Keratinocyte (primary cell): Measurements from ENCODE around the gene TIGIT. TPM values are rescaled to one million over a fixed set of nuclear protein-coding genes. Genes with fewer than 3 reads are reported as not detected.

Experiments
- DNase-seq: peaks from one replicate; pipeline ENCODE4 v3.0.0-alpha.2; 2011; ENCODE audit warnings: low read depth, missing footprints, low spot score
- FAIRE-seq: peaks from 2 replicates; lab custom pipeline; 2011; peaks lifted over from hg19 to GRCh38; lab: Jason Lieb, UNC
- H2AFZ ChIP-seq: 2 replicates; pipeline ENCODE4 v1.6.0; 2012; ENCODE audit warnings: low read length, control low read depth, inconsistent platforms; ENCODE audit not compliant: control insufficient read depth
- H3K27ac ChIP-seq: 2 replicates; pipeline ENCODE4 v1.5.1; 2011; ENCODE audit warnings: low read length; ENCODE audit not compliant: control insufficient read depth, insufficient read depth
- H3K27me3 ChIP-seq: 3 replicates; pipeline ENCODE4 v1.6.0; 2011; ENCODE audit warnings: low read length; ENCODE audit not compliant: control insufficient read depth, insufficient read depth; ENCODE audit errors: extremely low read depth
- H3K36me3 ChIP-seq, 2 experiments: 2 replicates in 1 of 2; 3 replicates in 1 of 2; pipeline ENCODE4 v1.5.1; 2011; ENCODE audit warnings: low read length in 2 of 2, mild to moderate bottlenecking in 1 of 2; ENCODE audit not compliant: control insufficient read depth in 2 of 2, insufficient read depth in 2 of 2; ENCODE audit errors: extremely low read depth in 1 of 2
- H3K4me1 ChIP-seq: 3 replicates; pipeline ENCODE4 v1.5.1; 2011; ENCODE audit warnings: low read length; ENCODE audit not compliant: control insufficient read depth, insufficient read depth; ENCODE audit errors: extremely low read depth
- H3K4me2 ChIP-seq: 3 replicates; pipeline ENCODE4 v1.6.0; 2011; ENCODE audit warnings: low read depth, low read length; ENCODE audit not compliant: control insufficient read depth, insufficient read depth; ENCODE audit errors: extremely low read depth
- H3K4me3 ChIP-seq, 3 experiments: fragments of 200-600 bp in 1 of 3; sonication (generic) in 1 of 3; 2 replicates in 2 of 3; 3 replicates in 1 of 3; pipeline ENCODE4 v1.5.1; 2011 to 2016; ENCODE audit warnings: low read length in 3 of 3, mild to moderate bottlenecking in 3 of 3, control low read depth in 2 of 3, inconsistent platforms in 1 of 3, low read depth in 1 of 3, mixed read lengths in 1 of 3, mixed run types in 1 of 3, moderate library complexity in 1 of 3; ENCODE audit not compliant: control insufficient read depth in 2 of 3, insufficient read depth in 2 of 3; ENCODE audit errors: extremely low read depth in 1 of 3
- H3K79me2 ChIP-seq: 2 replicates; pipeline ENCODE4 v1.6.0; 2012; ENCODE audit warnings: low read length; ENCODE audit not compliant: control insufficient read depth, insufficient read depth
- H3K9ac ChIP-seq: 3 replicates; pipeline ENCODE4 v1.6.0; 2011; ENCODE audit warnings: low read length; ENCODE audit not compliant: control insufficient read depth, insufficient read depth; ENCODE audit errors: extremely low read depth
- H3K9me1 ChIP-seq: 3 replicates; pipeline ENCODE4 v1.6.0; 2011; ENCODE audit warnings: low read length; ENCODE audit not compliant: control insufficient read depth, insufficient read depth; ENCODE audit errors: extremely low read depth
- H3K9me3 ChIP-seq: 2 replicates; pipeline ENCODE4 v1.5.1; 2012; ENCODE audit warnings: low read depth, low read length; ENCODE audit not compliant: control insufficient read depth
- H4K20me1 ChIP-seq: 3 replicates; pipeline ENCODE4 v1.6.0; 2011; ENCODE audit warnings: low read length; ENCODE audit not compliant: control insufficient read depth, insufficient read depth; ENCODE audit errors: extremely low read depth
- EZH2 ChIP-seq: IDR thresholded peaks from one replicate; pipeline ENCODE4 v1.6.1; 2012; ENCODE audit warnings: inconsistent platforms, mild to moderate bottlenecking, low read length, moderate library complexity
- dilution Hi-C: fragments of 300-500 bp; cut with MboI; formaldehyde crosslinking; loops from one replicate; pipeline ENCODE4 v1.7.0; 2020; ENCODE audit warnings: low sequenced_read_pairs; ENCODE audit not compliant: extremely low pct_ligation_motif_present
- polyA plus RNA-seq, 5 experiments: library from polyadenylated mRNA; depleted of rRNA in 3 of 5; stranded (reverse) in 3 of 5; stranded (forward) in 1 of 5; unstranded in 1 of 5; fragments of >200 nt; gene quantifications; 1 replicate in 1 of 5; 2 replicates in 3 of 5; 3 replicates in 1 of 5; pipeline versions ENCODE4 v1.2.1 to v1.2.3, GENCODE V29; 2011 to 2012; ENCODE audit warnings: missing spikeins in 2 of 5, low read depth in 1 of 5, low replicate concordance in 1 of 5
- TF ChIP-seq, protein P1 (sequence below), 3 experiments: IDR thresholded peaks in 1 of 3; conservative IDR thresholded peaks in 1 of 3; optimal IDR thresholded peaks in 1 of 3; 2 replicates in 2 of 3; 3 replicates in 1 of 3; pipeline versions ENCODE3 to v1.5.1; 2011; ENCODE audit warnings: low read length in 3 of 3, mild to moderate bottlenecking in 3 of 3, moderate library complexity in 2 of 3, control low read depth in 1 of 3, inconsistent platforms in 1 of 3; ENCODE audit not compliant: insufficient read depth in 2 of 3; ENCODE audit errors: extremely low read depth in 1 of 3

Gene TIGIT
- polyA plus RNA-seq, 1 donor (not counting 4 experiments of a cell fraction or from before 2014, with no cell fraction given), result not detected

GRCh38 chr3:114332342-114333179 lies 38.7 kb downstream of the TIGIT start:
- no peak overlapping the region for H3K9ac ChIP-seq
- dilution Hi-C loops, result no loop called here
- no peak overlapping the region for H3K4me2 ChIP-seq
- H3K9me3 ChIP-seq, result no peaks in the 10 kb centered on the region
- no peaks in the 10 kb centered on the region for H3K9me1 ChIP-seq
- no peak for FAIRE-seq
- no peak overlapping the region for H2AFZ ChIP-seq
- DNase-seq, result no peak
- H3K4me3 ChIP-seq, result no peak overlapping the region
- TF ChIP-seq, protein P1, sequence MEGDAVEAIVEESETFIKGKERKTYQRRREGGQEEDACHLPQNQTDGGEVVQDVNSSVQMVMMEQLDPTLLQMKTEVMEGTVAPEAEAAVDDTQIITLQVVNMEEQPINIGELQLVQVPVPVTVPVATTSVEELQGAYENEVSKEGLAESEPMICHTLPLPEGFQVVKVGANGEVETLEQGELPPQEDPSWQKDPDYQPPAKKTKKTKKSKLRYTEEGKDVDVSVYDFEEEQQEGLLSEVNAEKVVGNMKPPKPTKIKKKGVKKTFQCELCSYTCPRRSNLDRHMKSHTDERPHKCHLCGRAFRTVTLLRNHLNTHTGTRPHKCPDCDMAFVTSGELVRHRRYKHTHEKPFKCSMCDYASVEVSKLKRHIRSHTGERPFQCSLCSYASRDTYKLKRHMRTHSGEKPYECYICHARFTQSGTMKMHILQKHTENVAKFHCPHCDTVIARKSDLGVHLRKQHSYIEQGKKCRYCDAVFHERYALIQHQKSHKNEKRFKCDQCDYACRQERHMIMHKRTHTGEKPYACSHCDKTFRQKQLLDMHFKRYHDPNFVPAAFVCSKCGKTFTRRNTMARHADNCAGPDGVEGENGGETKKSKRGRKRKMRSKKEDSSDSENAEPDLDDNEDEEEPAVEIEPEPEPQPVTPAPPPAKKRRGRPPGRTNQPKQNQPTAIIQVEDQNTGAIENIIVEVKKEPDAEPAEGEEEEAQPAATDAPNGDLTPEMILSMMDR (optimal IDR thresholded peaks at IDR 0.05 in 1 of 3, IDR thresholded peaks at IDR 0.05 in 1 of 3, conservative IDR thresholded peaks at IDR 0.05 in 1 of 3; ENCODE audit: extremely low read depth in 1 of 3, insufficient read depth in 2 of 3, low read length in 3 of 3), result no peak
- H3K27me3 ChIP-seq, result no peaks in the 10 kb centered on the region
- no peaks in the 10 kb centered on the region for H3K36me3 ChIP-seq
- H3K79me2 ChIP-seq, result no peaks in the 10 kb centered on the region
- no peaks in the 10 kb centered on the region for H3K4me1 ChIP-seq
- no peaks in the 10 kb centered on the region for H4K20me1 ChIP-seq
- no peak overlapping the region for H3K27ac ChIP-seq

DNA sequence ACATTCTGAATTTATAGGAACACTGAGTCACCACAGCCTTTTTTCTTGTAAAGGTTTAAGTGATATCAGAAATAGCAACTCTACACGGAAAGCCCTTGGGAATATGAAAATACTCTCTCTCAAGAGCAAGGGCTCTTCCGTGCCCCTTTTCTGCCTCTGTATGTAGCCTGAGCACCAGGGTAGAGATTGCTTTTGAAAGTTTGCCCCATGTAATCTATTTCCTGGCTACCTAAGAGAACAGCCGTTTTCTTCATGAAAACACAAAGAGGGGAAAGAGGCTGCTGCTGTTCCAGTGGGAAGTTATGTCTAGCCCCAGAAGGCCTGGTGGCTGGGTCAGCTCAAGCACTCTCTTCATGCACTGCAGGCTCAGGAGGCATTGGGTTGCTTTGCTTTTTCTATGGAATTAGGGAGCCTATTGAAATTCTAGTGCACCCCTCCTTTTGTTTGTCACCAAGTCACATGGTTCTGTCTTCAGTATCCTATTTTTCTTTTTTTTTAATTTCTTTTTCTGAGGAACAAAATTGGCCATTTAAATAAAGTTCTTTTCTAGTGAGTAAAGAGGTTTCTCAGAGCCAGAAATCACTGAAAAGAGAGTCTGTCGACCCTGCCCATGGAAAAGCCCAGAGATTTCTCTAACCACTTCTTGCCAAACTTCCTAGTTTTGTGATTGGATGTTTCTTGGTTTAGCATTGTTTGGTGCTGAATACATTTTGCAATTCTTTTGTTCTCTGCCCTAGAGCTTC lies 39.5 kb downstream of the TIGIT start:
- no peak overlapping the region for H3K4me2 ChIP-seq
- H3K4me3 ChIP-seq, result no peak overlapping the region
- H3K27ac ChIP-seq, result no peak overlapping the region
- H3K79me2 ChIP-seq, result no peaks in the 10 kb centered on the region
- H4K20me1 ChIP-seq, result no peaks in the 10 kb centered on the region
- no peaks in the 10 kb centered on the region for H3K36me3 ChIP-seq
- FAIRE-seq, result no peak
- H3K4me1 ChIP-seq, result no peaks in the 10 kb centered on the region
- H3K9me3 ChIP-seq, result no peaks in the 10 kb centered on the region
- TF ChIP-seq EZH2, result no peak
- TF ChIP-seq, protein P1 (optimal IDR thresholded peaks at IDR 0.05 in 1 of 3, IDR thresholded peaks at IDR 0.05 in 1 of 3, conservative IDR thresholded peaks at IDR 0.05 in 1 of 3; ENCODE audit: extremely low read depth in 1 of 3, insufficient read depth in 2 of 3, low read length in 3 of 3), result no peak
- H3K9ac ChIP-seq, result no peak overlapping the region
- no peak overlapping the region for H2AFZ ChIP-seq
- DNase-seq, result no peak
- no peaks in the 10 kb centered on the region for H3K27me3 ChIP-seq
- dilution Hi-C loops, result no loop called here
- H3K9me1 ChIP-seq, result no peaks in the 10 kb centered on the region
